SJCRH30 (cell line): ENCODE data around the gene HEMK1. TPM values are rescaled to one million over a fixed set of nuclear protein-coding genes. Genes with fewer than 3 reads are reported as not detected.
A peak's percentile ranks its signal among the peaks of the same experiment; 100 is the strongest.

Experiments
- DNase-seq, 2 experiments: peaks; one replicate each; pipeline ENCODE4 v3.0.0-alpha.2; 2015 to 2020
- H3K27ac ChIP-seq: fragments of 250-450 bp; sonication (Bioruptor Pico); 2 replicates; pipeline ENCODE4 v1.5.1; 2020; ENCODE audit warnings: mild to moderate bottlenecking, moderate library complexity
- H3K27me3 ChIP-seq: fragments of 250-450 bp; sonication (Bioruptor Pico); 2 replicates; pipeline ENCODE4 v1.5.1; 2020; ENCODE audit warnings: mild to moderate bottlenecking, moderate library complexity
- H3K36me3 ChIP-seq: fragments of 250-450 bp; sonication (Bioruptor Pico); 2 replicates; pipeline ENCODE4 v1.5.1; 2020; ENCODE audit warnings: mild to moderate bottlenecking, moderate library complexity
- H3K4me1 ChIP-seq: fragments of 250-450 bp; sonication (Bioruptor Pico); 2 replicates; pipeline ENCODE4 v1.5.1; 2020; ENCODE audit warnings: mild to moderate bottlenecking, moderate library complexity
- H3K4me3 ChIP-seq: fragments of 250-450 bp; sonication (Bioruptor Pico); 2 replicates; pipeline ENCODE4 v1.5.1; 2020; ENCODE audit warnings: mild to moderate bottlenecking, moderate library complexity
- H3K9me3 ChIP-seq: fragments of 250-450 bp; sonication (Bioruptor Pico); replicated peaks from 2 replicates; pipeline ENCODE4 v1.5.1; 2020; ENCODE audit warnings: mild to moderate bottlenecking, moderate library complexity
- total RNA-seq: library from RNA; depleted of rRNA; stranded (reverse); fragments of >200 nt; shearing (Covaris generic); gene quantifications from 2 replicates; pipeline ENCODE4 v1.2.3, GENCODE V29; 2014

Gene HEMK1
- total RNA-seq, 1 experiment from 2014 or later = 6.2 TPM

DNA sequence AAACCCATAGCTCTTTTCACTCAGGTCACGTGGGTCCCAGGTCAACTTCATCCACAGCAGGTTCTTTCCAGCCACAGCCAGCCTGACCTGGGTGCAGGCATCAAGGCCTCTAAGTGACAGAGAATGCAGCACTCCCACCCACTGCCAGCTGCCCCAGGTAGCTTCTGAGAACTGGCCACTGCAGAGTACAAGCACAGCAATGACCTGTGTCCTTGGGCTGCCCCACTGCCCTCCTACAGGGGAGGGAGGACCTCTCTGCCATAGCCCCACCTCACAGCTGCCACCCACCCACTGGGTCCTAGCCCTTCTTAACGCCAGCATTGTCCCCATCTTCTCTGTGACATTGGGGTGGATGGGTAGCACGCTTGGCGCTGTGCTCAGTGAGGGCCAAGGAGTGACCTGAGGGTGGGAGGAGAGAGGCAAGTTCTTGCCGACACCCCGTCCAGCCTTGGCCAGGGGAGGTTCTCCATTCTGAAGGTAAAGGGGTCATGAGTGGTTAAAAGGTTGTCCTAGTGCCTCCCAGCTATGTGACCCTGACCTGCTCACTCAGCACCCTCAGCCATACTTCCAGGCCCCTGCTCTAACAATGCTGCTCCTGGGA lies 29.9 kb downstream of the HEMK1 start:
- no peak overlapping the region for H3K4me3 ChIP-seq
- no peak for DNase-seq
- H3K9me3 ChIP-seq = no peaks in the 10 kb centered on the region
- H3K27ac ChIP-seq = no peak overlapping the region
- H3K36me3 ChIP-seq = no peaks in the 10 kb centered on the region
- H3K4me1 ChIP-seq = peaks cover 23% of the 10 kb centered on the region
- no peaks in the 10 kb centered on the region for H3K27me3 ChIP-seq

DNA sequence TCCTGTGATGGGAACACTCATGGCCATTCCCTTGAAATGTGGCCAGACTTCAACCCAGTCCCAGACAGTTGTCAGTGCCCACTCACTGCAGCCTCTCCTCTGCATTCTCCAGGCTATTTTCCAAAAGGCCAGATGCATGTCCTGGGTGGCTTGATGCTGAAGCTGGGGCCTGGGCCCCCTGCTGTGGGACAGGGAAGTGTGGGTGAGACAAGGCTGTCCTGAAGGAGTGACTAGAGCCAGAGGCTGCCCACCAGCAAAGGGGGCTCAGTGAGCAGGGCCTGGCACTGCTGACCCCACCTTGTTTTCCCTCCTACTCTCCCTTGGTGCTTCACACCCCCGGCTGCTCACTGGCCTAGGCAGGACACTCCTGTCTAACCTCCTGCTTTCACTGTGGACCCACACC lies 30.4 kb downstream of the HEMK1 start:
- no peak for DNase-seq
- Histone ChIP-seq H3K4me1 (peaks cover 23% of the 10 kb centered on the region), H3K4me3 (no peak overlapping the region), H3K27me3 (no peaks in the 10 kb centered on the region), H3K36me3 (no peaks in the 10 kb centered on the region), H3K9me3 (no peaks in the 10 kb centered on the region), H3K27ac (no peak overlapping the region)

DNA sequence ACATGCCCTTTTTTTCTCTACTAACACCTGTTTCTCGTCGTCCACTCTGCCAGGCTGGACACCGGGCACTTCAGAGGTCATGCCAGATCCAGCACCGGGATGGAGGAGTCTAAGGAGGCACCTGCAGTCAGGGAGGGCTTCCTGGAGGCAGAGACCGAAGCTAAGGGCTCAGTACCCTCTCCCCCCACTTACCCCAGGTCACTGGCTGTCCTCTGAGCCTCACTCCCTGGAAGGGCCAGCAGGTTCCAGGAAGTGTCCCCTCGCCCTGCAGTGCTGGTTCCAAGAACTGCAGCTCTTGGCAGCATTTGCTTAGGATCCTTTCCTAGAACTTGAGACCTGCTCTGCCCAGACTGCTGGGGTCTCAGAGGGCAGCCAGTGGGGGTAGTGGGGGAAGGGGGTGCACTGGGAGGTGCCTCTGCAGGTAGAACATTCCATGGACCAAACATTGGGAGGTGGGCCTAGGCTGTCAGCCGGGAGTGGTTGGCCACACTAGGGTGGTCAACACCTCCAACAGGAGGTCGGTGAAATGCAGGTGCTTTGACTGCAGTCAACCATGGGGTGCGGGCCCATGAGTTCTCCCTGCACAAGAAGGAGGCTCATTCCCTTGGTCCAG lies 30.9 kb downstream of the HEMK1 start:
- no peak for DNase-seq
- Histone ChIP-seq H3K27ac (peak overlapping the region; percentile 90), H3K9me3 (no peaks in the 10 kb centered on the region), H3K4me3 (no peak overlapping the region), H3K4me1 (peaks cover 23% of the 10 kb centered on the region), H3K36me3 (no peaks in the 10 kb centered on the region), H3K27me3 (no peaks in the 10 kb centered on the region)

DNA sequence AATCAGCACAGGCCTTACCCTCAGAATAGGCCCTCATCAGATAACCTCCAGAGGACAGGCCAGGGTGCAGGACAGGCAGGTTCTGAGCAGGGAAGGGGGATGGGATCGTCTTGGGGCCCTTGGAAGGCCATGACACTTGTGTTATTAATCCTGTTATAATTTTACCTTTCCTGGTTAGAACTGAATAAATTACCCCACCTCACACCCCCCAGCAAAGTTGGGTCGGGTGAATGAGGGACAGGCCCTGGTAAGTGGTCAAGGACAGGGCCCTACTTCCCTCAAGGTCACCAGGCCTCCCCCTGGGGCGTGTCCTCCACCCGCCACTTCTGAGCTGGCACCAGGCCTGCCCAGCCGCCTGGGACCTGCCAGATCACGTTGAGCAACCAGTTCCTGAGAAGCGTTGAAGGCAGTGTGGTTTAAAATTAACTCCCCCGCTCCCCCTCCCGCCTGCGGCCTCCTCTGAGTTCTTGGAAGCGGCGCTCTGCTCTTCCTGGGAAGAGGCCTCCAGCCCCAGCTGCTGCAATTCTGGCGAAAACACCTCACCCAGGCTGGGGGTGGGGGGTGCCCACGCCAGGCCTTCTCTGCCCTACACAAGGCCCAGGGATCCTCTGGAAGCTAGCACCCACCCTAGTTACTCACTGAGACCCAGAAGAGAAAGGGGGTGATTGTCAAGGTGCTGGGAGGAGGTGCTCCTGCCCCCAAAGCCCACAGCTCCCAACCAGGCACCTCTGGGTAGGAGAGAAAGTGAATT lies 31.7 kb downstream of the HEMK1 start:
- peak; percentile 93 to 94 for DNase-seq
- H3K4me3 ChIP-seq = peak overlapping the region; percentile 6; the same call in 1 of the 2 replicates
- H3K27ac ChIP-seq = peak overlapping the region; percentile 90
- no peaks in the 10 kb centered on the region for H3K9me3 ChIP-seq
- H3K4me1 ChIP-seq = peaks cover 23% of the 10 kb centered on the region
- no peaks in the 10 kb centered on the region for H3K27me3 ChIP-seq
- H3K36me3 ChIP-seq = 0 out of 2 replicates have a peak, but pooled peaks cover 2% of the 10 kb centered on the region

DNA sequence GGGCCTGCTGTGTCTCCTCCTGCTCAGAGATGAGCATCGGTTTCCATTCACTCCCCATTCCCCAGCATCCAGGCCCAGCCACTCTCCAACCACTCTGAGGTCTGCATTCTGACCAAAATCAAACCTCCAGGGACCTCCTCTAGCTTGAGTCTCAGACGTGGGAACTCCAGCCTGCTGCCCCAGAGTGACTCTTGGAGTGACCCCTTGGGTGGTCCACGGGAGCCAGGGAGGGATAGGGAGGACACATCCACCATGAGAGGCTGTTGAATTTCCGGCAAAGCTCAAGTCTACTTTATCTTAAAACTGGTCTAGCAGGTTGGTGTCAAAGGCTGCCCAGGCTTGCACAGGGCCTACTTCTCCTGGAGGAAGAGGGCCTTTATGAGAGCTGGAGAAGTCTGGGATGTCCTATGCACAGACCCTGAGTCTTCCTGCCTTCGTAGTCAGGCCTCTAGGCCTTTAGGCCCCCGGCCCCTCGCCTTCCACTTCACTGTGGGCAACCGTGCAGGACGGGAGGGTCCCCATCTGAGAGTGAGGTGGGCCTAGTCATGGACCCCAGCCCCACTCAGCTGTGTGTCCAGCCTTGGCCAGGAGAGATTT lies 33.4 kb downstream of the HEMK1 start:
- H3K9me3 ChIP-seq = no peaks in the 10 kb centered on the region
- H3K36me3 ChIP-seq = peaks cover 5% of the 10 kb centered on the region
- DNase-seq = no peak
- no peak overlapping the region; the same call in 1 of the 2 replicates for H3K27ac ChIP-seq
- no peak overlapping the region for H3K4me3 ChIP-seq
- H3K4me1 ChIP-seq = peaks cover 23% of the 10 kb centered on the region
- no peaks in the 10 kb centered on the region for H3K27me3 ChIP-seq

DNA sequence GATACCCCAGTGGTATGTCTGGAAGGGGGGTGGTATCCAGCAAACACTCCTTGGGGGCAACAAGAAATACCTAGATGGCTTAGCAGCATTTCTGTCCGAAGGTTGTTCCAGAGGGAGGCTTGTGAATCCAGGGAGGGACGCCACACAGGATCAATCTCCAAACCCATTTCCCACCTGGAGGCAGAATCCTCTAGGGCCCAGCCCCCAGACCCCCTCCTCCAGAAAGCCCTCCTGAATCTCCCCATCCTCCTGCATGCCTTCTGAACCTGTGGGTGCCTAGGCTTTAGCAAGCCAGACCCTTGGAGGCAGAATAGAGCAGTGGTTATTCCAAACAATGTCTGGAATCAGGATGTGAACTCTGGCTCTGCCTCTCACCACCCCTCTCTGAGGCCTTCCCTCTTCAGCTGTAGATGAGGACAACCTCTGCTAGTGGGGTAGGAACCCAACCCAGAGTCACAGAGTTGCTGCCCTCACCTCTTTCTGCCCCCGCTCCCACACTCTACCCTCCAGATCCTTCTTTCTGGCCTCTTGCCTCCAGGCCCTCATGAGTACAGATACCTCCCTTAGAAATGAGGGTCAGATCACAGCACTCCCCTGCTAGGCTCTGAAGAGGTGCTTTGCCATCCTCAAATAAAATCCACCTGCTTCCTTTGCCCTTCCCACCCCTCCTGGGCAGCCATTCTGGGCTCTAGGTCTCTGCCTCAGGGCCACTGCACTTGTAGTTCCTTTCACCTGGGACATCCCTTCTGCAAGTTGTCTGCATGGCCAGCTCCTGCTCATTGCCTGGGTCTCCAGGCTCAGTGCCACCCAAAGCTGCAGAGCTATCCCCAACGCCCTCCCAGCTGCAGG lies 34.2 kb downstream of the HEMK1 start:
- Histone ChIP-seq H3K4me1 (peaks cover 23% of the 10 kb centered on the region), H3K36me3 (peaks cover 5% of the 10 kb centered on the region), H3K27ac (no peak overlapping the region), H3K4me3 (no peak overlapping the region), H3K9me3 (no peaks in the 10 kb centered on the region), H3K27me3 (no peaks in the 10 kb centered on the region)
- DNase-seq = no peak

DNA sequence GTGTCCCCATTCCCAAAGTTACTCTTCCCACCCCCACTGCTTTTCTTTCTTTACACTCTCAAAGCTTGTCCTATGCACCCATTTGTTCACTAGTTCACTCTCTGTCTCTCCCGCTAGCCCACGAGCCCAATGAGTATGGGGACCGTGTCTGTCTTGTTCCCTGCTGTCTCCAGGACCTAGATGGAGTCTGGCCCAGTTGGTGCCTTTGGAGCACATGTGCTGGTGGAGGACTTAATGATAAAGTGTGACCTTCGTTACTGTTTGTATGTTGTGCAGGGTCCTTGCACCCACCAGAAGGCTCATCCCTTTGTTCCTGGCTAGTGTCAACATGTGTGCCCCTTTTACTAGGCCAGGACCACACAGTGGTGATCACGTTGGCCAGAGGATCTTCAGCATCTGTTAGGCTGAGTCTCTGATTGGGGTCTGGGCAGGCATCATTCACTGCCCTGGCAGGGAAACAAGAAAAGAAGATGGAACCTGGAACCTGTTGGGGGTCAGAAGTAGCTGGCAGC lies 34.8 kb downstream of the HEMK1 start:
- H3K36me3 ChIP-seq = peaks cover 5% of the 10 kb centered on the region
- no peak overlapping the region for H3K27ac ChIP-seq
- no peaks in the 10 kb centered on the region for H3K27me3 ChIP-seq
- H3K9me3 ChIP-seq = no peaks in the 10 kb centered on the region
- H3K4me3 ChIP-seq = no peak overlapping the region
- peaks cover 23% of the 10 kb centered on the region for H3K4me1 ChIP-seq
- no peak for DNase-seq

DNA sequence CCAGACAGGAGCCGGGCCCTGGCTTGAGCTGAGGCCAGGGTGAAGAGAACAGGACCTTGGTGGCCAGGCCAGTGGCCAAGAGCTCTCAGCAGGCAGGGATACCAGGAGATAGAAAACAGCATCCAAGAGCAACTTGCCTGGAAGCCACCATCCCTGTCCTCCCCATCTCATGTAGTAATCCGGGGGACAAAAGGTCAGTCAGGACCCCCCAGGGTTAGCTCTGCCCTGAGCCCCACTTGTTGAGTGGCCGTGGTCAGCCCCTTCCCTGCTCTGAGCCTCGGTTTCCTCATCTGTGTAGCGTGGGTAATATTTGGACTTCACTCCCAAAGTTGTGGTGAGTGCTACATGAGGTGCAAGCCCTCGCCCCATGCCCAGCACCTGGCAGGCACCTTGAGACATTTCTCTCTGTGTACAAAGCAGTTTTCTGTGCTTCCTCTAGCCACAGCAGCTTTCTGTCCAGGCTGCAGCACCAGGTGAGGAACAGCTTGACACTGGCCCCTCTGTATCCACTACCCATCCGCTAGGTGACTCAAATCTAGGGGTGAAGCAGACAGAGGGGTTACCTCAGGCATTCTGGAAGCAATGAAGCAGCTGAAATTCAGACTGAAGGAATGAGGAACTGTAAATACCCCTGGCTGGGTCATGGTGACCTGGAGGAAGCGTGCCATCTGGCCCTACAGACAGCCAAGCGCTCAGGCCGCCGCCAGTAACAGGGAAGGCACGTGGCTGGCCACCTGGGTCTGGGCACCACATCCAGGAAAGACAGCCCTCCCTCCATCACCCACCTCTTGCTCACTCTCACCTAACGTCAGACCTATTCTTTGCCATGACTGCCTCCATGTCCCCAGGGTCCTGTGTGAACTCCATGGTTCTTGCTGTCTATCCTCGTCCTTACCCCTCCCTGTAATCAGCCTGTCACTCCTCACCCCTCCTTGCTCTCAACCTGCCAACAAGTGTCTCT lies 35.6 kb downstream of the HEMK1 start:
- no peak overlapping the region for H3K4me3 ChIP-seq
- peaks cover 5% of the 10 kb centered on the region for H3K36me3 ChIP-seq
- H3K27me3 ChIP-seq = no peaks in the 10 kb centered on the region
- DNase-seq = no peak
- H3K27ac ChIP-seq = no peak overlapping the region
- no peaks in the 10 kb centered on the region for H3K9me3 ChIP-seq
- peaks cover 22% of the 10 kb centered on the region for H3K4me1 ChIP-seq

DNA sequence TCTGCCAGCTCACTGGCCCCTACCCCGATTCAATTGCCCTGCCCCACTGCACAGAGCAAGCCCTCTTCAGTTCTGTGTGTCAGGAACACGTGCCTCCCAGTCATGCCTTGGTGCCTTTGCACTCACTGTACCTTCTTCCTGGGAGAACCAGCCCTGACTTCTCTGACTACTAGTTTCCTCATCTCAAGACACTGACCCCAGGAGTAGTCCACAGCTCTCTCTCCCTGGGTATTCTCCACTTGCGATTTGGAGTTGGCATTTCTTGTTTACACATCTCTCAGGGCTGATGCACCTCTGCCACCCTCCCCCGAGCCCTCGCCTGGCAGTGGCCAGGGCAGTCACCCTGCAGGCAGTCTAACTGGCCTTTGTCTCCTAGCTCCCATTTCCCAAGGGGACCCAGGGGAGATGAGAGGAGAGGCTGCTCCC lies 36.6 kb downstream of the HEMK1 start:
- peaks cover 5% of the 10 kb centered on the region for H3K36me3 ChIP-seq
- H3K27me3 ChIP-seq = no peaks in the 10 kb centered on the region
- peaks cover 12% of the 10 kb centered on the region for H3K4me1 ChIP-seq
- no peak overlapping the region for H3K4me3 ChIP-seq
- no peak overlapping the region for H3K27ac ChIP-seq
- H3K9me3 ChIP-seq = no peaks in the 10 kb centered on the region
- no peak for DNase-seq

DNA sequence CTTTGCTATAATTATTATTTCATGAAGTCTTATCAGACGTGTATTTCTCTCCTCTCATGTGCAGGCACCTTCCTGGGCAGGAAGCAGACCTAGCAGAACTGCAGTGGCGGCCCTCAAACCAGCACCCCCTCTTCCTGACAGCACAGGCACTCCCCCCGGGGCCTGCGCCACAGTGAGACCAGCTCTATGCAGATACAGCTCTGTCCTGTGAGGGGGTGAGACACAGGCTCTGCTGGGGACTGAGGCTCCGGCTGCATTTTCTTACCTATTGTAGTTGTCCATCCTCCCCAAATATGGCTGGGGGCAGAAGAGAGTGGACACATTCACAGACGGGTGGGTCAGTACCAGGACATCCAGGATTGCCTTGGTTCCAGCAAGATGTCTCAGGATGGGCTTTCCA lies 37.3 kb downstream of the HEMK1 start:
- Histone ChIP-seq H3K27ac (no peak overlapping the region), H3K36me3 (peaks cover 5% of the 10 kb centered on the region), H3K9me3 (no peaks in the 10 kb centered on the region), H3K4me1 (peaks cover 8% of the 10 kb centered on the region), H3K4me3 (no peak overlapping the region), H3K27me3 (no peaks in the 10 kb centered on the region)
- DNase-seq = no peak

DNA sequence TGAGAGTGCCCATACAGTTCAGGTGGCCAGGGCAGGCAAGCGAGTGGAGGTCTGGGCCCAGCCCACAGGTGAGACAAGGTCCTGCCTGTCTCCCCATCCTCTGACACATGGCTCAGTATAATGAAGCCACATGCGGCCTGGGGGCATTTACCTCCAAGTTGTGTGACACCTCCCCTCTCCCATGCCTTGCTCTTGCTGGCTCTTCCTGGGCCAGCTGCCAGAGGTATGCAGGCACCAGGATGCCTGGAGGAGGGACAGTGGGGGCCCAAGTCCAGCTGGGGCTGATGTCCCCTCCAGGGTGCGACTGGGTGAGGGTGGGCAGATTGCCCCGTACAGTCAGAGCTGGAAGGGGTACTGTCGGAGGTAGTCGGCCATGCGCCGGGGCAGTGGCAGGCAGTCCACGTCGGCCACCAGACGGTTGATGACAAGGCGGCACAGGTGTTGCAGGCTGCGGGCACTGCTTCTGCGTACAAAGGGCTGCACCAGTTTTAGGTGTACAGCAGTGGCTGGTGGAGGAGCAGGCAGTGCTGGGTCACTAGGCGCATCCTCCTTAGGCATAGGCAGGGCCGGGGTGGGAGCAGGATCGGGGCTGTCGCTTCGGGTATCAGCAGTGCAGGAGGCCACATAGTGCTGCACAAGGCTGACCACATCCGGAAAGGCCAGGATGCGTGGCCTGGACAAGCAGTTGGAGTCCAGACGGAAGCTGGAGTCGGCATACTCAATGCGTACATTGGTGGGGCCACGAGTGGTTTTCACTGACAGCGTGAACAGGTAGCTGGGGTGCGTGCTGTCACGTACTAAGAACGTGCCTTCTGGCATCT lies 38.2 kb downstream of the HEMK1 start:
- Histone ChIP-seq H3K4me1 (no peaks in the 10 kb centered on the region; the same call in 1 of the 2 replicates), H3K36me3 (peaks cover 5% of the 10 kb centered on the region), H3K27ac (no peak overlapping the region), H3K27me3 (no peaks in the 10 kb centered on the region), H3K9me3 (no peaks in the 10 kb centered on the region), H3K4me3 (no peak overlapping the region)
- no peak for DNase-seq

DNA sequence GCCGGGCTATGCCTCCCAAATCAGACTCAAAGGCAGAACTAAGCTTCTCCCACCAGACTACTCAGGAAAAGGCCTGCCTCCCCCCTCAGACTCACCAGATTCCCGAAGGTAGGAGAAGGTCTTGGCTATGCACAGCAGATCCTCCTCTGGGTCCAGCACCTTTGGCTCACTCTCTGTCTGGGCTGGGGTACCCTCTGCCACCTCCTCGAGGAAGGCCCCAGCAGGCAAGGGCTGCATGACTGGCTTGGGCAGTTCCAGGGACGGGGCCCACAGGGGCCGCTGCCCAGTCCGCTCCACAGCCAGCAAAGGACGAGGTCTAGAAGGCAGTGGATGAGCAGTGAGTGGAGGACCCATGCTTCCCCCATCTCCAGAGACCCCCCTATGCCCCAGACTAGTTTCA lies 39.0 kb downstream of the HEMK1 start:
- no peaks in the 10 kb centered on the region; the same call in 1 of the 2 replicates for H3K4me1 ChIP-seq
- H3K4me3 ChIP-seq = no peak overlapping the region
- DNase-seq = no peak
- peaks cover 5% of the 10 kb centered on the region for H3K36me3 ChIP-seq
- H3K9me3 ChIP-seq = no peaks in the 10 kb centered on the region
- no peak overlapping the region for H3K27ac ChIP-seq
- H3K27me3 ChIP-seq = no peaks in the 10 kb centered on the region
